H1 (cell line): Measurements from ENCODE around the gene SPDYA. TPM values are rescaled to one million over a fixed set of nuclear protein-coding genes. Genes with fewer than 3 reads are reported as not detected.

Experiments
- CTCF ChIA-PET: fragments of 300-600 bp; sonication (Branson Sonifier 250); formaldehyde crosslinking; loops from one replicate; lab custom pipeline; 2021; ENCODE audit not compliant: partially characterized antibody; lab: Charles Lee
- POLR2A ChIA-PET: fragments of 300-600 bp; sonication (Branson Sonifier 250); formaldehyde crosslinking; loops from one replicate; lab custom pipeline; 2021; ENCODE audit warnings: inconsistent platforms; ENCODE audit not compliant: partially characterized antibody; lab: Charles Lee
- DNase-seq, 2 experiments: peaks; one replicate each; pipeline versions ENCODE4 v3.0.0 to v3.0.0-alpha.2; 2010 to 2022; ENCODE audit warnings: low spot score in 2 of 2, low read depth in 1 of 2, mixed read lengths in 1 of 2
- FAIRE-seq: peaks from 2 replicates; lab custom pipeline; 2011; peaks lifted over from hg19 to GRCh38; lab: Jason Lieb, UNC
- H2AFZ ChIP-seq: 2 replicates; pipeline ENCODE4 v1.8.1; 2012; ENCODE audit warnings: low read length, inconsistent platforms
- H2AK5ac ChIP-seq: 2 replicates; pipeline ENCODE4 v1.6.1; 2013; ENCODE audit warnings: low read depth, low read length
- H2BK120ac ChIP-seq: replicated peaks from 2 replicates; pipeline ENCODE3; 2013; ENCODE audit warnings: low read depth, low read length, inconsistent platforms
- H2BK12ac ChIP-seq: 2 replicates; pipeline ENCODE4 v1.6.1; 2013; ENCODE audit warnings: low read depth, low read length
- H2BK15ac ChIP-seq: 2 replicates; pipeline ENCODE4 v1.6.1; 2013; ENCODE audit warnings: low read length
- H2BK20ac ChIP-seq: 2 replicates; pipeline ENCODE4 v1.6.1; 2013; ENCODE audit warnings: low read length
- H2BK5ac ChIP-seq: 2 replicates; pipeline ENCODE4 v1.6.1; 2013; ENCODE audit warnings: low read depth, low read length
- H3K14ac ChIP-seq: 2 replicates; pipeline ENCODE4 v1.6.1; 2013; ENCODE audit warnings: inconsistent platforms; ENCODE audit not compliant: insufficient read length
- H3K18ac ChIP-seq: 2 replicates; pipeline ENCODE4 v1.6.1; 2013; ENCODE audit warnings: low read length; ENCODE audit errors: extremely low read depth
- H3K23ac ChIP-seq: 2 replicates; pipeline ENCODE4 v1.6.1; 2013; ENCODE audit warnings: inconsistent platforms; ENCODE audit not compliant: insufficient read length
- H3K23me2 ChIP-seq: 2 replicates; pipeline ENCODE4 v1.6.1; 2013; ENCODE audit warnings: low read depth, low read length
- H3K27ac ChIP-seq: 2 replicates; pipeline ENCODE4 v1.6.1; 2011; ENCODE audit warnings: low read depth, low read length, inconsistent platforms
- H3K27me3 ChIP-seq, 4 experiments: replicated peaks in 1 of 4; 1 replicate in 1 of 4; 2 replicates in 3 of 4; pipeline versions ENCODE4 v1.6.1 to v1.8.1; 2011 to 2013; ENCODE audit warnings: low read length in 3 of 4, mild to moderate bottlenecking in 3 of 4, inconsistent platforms in 2 of 4, mixed read lengths in 2 of 4, moderate library complexity in 1 of 4; ENCODE audit not compliant: control insufficient read depth in 3 of 4, insufficient read depth in 3 of 4; ENCODE audit errors: extremely low read depth in 1 of 4
- H3K36me3 ChIP-seq, 4 experiments: 2 replicates each; pipeline versions ENCODE4 v1.6.1 to v1.8.1; 2011 to 2013; ENCODE audit warnings: mild to moderate bottlenecking in 4 of 4, low read length in 3 of 4, moderate library complexity in 2 of 4, control low read depth in 1 of 4, inconsistent platforms in 1 of 4; ENCODE audit not compliant: insufficient read depth in 4 of 4, control insufficient read depth in 2 of 4
- H3K4ac ChIP-seq: replicated peaks from 2 replicates; pipeline ENCODE3; 2013; ENCODE audit warnings: low read length, low read depth, mixed read lengths, inconsistent platforms; ENCODE audit not compliant: insufficient read length
- H3K4me1 ChIP-seq, 4 experiments: replicated peaks in 1 of 4; 1 replicate in 1 of 4; 2 replicates in 3 of 4; pipeline versions ENCODE4 v1.6.1 to v1.8.1; 2011 to 2013; ENCODE audit warnings: low read length in 3 of 4, inconsistent platforms in 2 of 4, mixed read lengths in 1 of 4; ENCODE audit not compliant: insufficient read depth in 4 of 4, control insufficient read depth in 3 of 4
- H3K4me2 ChIP-seq, 2 experiments: 2 replicates each; pipeline versions ENCODE4 v1.6.1 to v1.8.1; 2011 to 2013; ENCODE audit warnings: low read depth in 2 of 2, low read length in 2 of 2, control low read depth in 1 of 2, inconsistent platforms in 1 of 2, mild to moderate bottlenecking in 1 of 2; ENCODE audit not compliant: insufficient read depth in 1 of 2
- H3K4me3 ChIP-seq, 4 experiments: fragments of 200-600, 300-600 bp in 1 of 4; sonication (generic), shearing (Covaris generic), sonication (Bioruptor Twin) in 1 of 4; 2 replicates each; pipeline versions ENCODE4 v1.5.1 to v1.8.1; 2011 to 2016; ENCODE audit warnings: low read length in 4 of 4, low read depth in 3 of 4, control low read depth in 2 of 4, inconsistent platforms in 2 of 4, mild to moderate bottlenecking in 2 of 4, mixed read lengths in 1 of 4, moderate library complexity in 1 of 4; ENCODE audit not compliant: insufficient read depth in 2 of 4; ENCODE audit errors: extremely low read depth in 1 of 4
- H3K56ac ChIP-seq: replicated peaks from 2 replicates; pipeline ENCODE3; 2013; ENCODE audit warnings: low read depth, mild to moderate bottlenecking, mixed read lengths, low read length, inconsistent platforms; ENCODE audit not compliant: insufficient read length
- H3K79me1 ChIP-seq: 2 replicates; pipeline ENCODE4 v1.6.1; 2013; ENCODE audit warnings: low read depth, low read length, control low read depth
- H3K79me2 ChIP-seq, 2 experiments: 2 replicates each; pipeline versions ENCODE4 v1.6.1 to v1.8.1; 2012 to 2013; ENCODE audit warnings: low read length in 2 of 2, mild to moderate bottlenecking in 2 of 2, inconsistent platforms in 1 of 2; ENCODE audit not compliant: insufficient read depth in 2 of 2, control insufficient read depth in 1 of 2
- H3K9ac ChIP-seq, 4 experiments: replicated peaks in 1 of 4; 1 replicate in 1 of 4; 2 replicates in 3 of 4; pipeline versions ENCODE4 v1.6.1 to v1.8.1; 2011 to 2013; ENCODE audit warnings: low read depth in 3 of 4, low read length in 3 of 4, control low read depth in 2 of 4, mild to moderate bottlenecking in 2 of 4, moderate library complexity in 2 of 4, inconsistent platforms in 1 of 4; ENCODE audit errors: extremely low read depth in 1 of 4
- H3K9me3 ChIP-seq, 2 experiments: 2 replicates each; pipeline versions ENCODE4 v1.6.1 to v1.8.1; 2012 to 2013; ENCODE audit warnings: mild to moderate bottlenecking in 2 of 2, moderate library complexity in 2 of 2, control low read depth in 1 of 2, inconsistent platforms in 1 of 2, low read depth in 1 of 2, low read length in 1 of 2, mixed read lengths in 1 of 2; ENCODE audit not compliant: insufficient read depth in 2 of 2
- H4K20me1 ChIP-seq, 2 experiments: replicated peaks in 1 of 2; 2 replicates each; pipeline versions ENCODE3 to v1.8.1; 2011 to 2013; ENCODE audit warnings: inconsistent platforms in 2 of 2, low read length in 2 of 2, mild to moderate bottlenecking in 1 of 2; ENCODE audit not compliant: insufficient read depth in 2 of 2, control insufficient read depth in 1 of 2
- H4K5ac ChIP-seq: 2 replicates; pipeline ENCODE4 v1.6.1; 2013; ENCODE audit warnings: low read length, low read depth, mixed read lengths, inconsistent platforms; ENCODE audit not compliant: insufficient read length
- H4K8ac ChIP-seq: 2 replicates; pipeline ENCODE4 v1.8.0; 2013; ENCODE audit warnings: mild to moderate bottlenecking, moderate library complexity, low read length, inconsistent platforms; ENCODE audit not compliant: insufficient read depth; ENCODE audit errors: extremely low read depth
- H4K91ac ChIP-seq: replicated peaks from 2 replicates; pipeline ENCODE3; 2013; ENCODE audit warnings: low read length, mixed read lengths, inconsistent platforms; ENCODE audit not compliant: insufficient read length
- JUN ChIP-seq: IDR thresholded peaks from 2 replicates; pipeline ENCODE4 v1.6.1; 2011; ENCODE audit warnings: low read depth, mild to moderate bottlenecking, improper control_type of control experiment, low read length
- WGBS, 2 experiments: shearing (Covaris generic) in 1 of 2; methylation state at CpG; one replicate each; pipeline versions ENCODE4 v1.1.6 to v1.1.7; 2013 to 2015; ENCODE audit warnings: low lambda C conversion rate in 2 of 2, mixed read lengths in 2 of 2, inconsistent platforms in 1 of 2, low coverage in 1 of 2, missing lambda C conversion rate in 1 of 2; ENCODE audit not compliant: insufficient replicate concordance in 2 of 2, insufficient coverage in 1 of 2, insufficient read length in 1 of 2; ENCODE audit errors: extremely low coverage in 1 of 2, missing lambda C conversion rate in 1 of 2; 5-methylcytosine and 5-hydroxymethylcytosine counted together
- polyA plus RNA-seq, 7 experiments: library from polyadenylated mRNA; depleted of rRNA in 3 of 7; stranded (reverse) in 5 of 7; unstranded in 2 of 7; fragments of >200 nt in 5 of 7; fragments of 200-250 nt in 2 of 7; gene quantifications; 1 replicate in 5 of 7; 2 replicates in 1 of 7; 4 replicates in 1 of 7; pipeline versions ENCODE4 v1.2.1 to v1.2.3, GENCODE V29; 2011 to 2013; ENCODE audit warnings: missing spikeins in 2 of 7, mixed read lengths in 2 of 7
- total RNA-seq: library from RNA; stranded (reverse); fragmentation: NEBNext Ultra II Directional; extraction: Animal tissue kit (Norgen Biotek cat#: 25700); gene quantifications from 2 replicates; pipeline ENCODE4 v1.2.1, GENCODE V29; 2021
- TF ChIP-seq, protein P1 (sequence below): IDR thresholded peaks from 2 replicates; pipeline ENCODE4 v1.6.1; 2011; ENCODE audit warnings: low read depth, mild to moderate bottlenecking, low read length; ENCODE audit not compliant: insufficient read depth

The SPDYA gene
- total and polyA plus RNA-seq, 2 of the 8 experiments (the other 6 are each of a cell fraction or from before 2014, with no cell fraction given) = 0.12 to 0.35 TPM

- Histone ChIP-seq H3K18ac (no peak overlapping the region), H2AFZ (no peak overlapping the region), H2BK12ac (no peak overlapping the region), H2BK20ac (no peak overlapping the region), H3K9me3 (no peaks in the 10 kb centered on the region; a peak in 1 of 4 replicates), H3K4ac (no peak overlapping the region), H2BK15ac (no peak overlapping the region), H3K79me2 (no peaks in the 10 kb centered on the region), H2BK120ac (no peak overlapping the region), H2BK5ac (no peak overlapping the region), H3K79me1 (no peaks in the 10 kb centered on the region), H3K9ac (no peak overlapping the region), H3K27me3 (no peaks in the 10 kb centered on the region), H3K4me2 (no peak overlapping the region), H3K4me3 (no peak overlapping the region), H3K14ac (no peak overlapping the region), H3K56ac (no peak overlapping the region), H4K5ac (no peak overlapping the region), H4K8ac (no peak overlapping the region), H3K27ac (no peak overlapping the region), H4K20me1 (no peaks in the 10 kb centered on the region), H3K23ac (no peak overlapping the region), H2AK5ac (no peak overlapping the region), H3K36me3 (no peaks in the 10 kb centered on the region), H3K4me1 (no peaks in the 10 kb centered on the region), H4K91ac (no peak overlapping the region), H3K23me2 (no peaks in the 10 kb centered on the region)
- DNase-seq (no peak), FAIRE-seq (no peak)
- POLR2A ChIA-PET = no interaction called here
- 85% methylated on average over 2 of the region's 2 CpGs; no CpG with 5 or more reads in 1 of the 2 experiments for WGBS, 2 experiments
- CTCF ChIA-PET = interaction anchor here (0.6 kb wide), 1 partner anchor 170 kb away, joined by 3 read pairs; no protein-coding TSS in a partner anchor
- no peak for TF ChIP-seq JUN
- TF ChIP-seq, protein P1, sequence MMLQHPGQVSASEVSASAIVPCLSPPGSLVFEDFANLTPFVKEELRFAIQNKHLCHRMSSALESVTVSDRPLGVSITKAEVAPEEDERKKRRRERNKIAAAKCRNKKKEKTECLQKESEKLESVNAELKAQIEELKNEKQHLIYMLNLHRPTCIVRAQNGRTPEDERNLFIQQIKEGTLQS = no peak
These were observed 17.7 kb downstream of the SPDYA start for GRCh38 chr2:28828382-28828781.
